ENCODE data around the gene PDIA6. TPM values are rescaled to one million over a fixed set of nuclear protein-coding genes. Genes with fewer than 3 reads are reported as not detected.
A peak's percentile ranks its signal among the peaks of the same experiment; 100 is the strongest.

The PDIA6 gene
- total RNA-seq, 1 donor: 277 TPM

GRCh38 chr2:10790228-10790973 is 22.2 kb downstream of the PDIA6 start:
- TF ChIP-seq, protein P1, sequence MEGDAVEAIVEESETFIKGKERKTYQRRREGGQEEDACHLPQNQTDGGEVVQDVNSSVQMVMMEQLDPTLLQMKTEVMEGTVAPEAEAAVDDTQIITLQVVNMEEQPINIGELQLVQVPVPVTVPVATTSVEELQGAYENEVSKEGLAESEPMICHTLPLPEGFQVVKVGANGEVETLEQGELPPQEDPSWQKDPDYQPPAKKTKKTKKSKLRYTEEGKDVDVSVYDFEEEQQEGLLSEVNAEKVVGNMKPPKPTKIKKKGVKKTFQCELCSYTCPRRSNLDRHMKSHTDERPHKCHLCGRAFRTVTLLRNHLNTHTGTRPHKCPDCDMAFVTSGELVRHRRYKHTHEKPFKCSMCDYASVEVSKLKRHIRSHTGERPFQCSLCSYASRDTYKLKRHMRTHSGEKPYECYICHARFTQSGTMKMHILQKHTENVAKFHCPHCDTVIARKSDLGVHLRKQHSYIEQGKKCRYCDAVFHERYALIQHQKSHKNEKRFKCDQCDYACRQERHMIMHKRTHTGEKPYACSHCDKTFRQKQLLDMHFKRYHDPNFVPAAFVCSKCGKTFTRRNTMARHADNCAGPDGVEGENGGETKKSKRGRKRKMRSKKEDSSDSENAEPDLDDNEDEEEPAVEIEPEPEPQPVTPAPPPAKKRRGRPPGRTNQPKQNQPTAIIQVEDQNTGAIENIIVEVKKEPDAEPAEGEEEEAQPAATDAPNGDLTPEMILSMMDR (IDR thresholded peaks at IDR 0.05; ENCODE audit: insufficient read depth, low read length): no peak
- DNase-seq (ENCODE audit: low read depth): no peak
- H3K4me3 ChIP-seq (ENCODE audit: low read depth, low read length): no peak overlapping the region

DNA sequence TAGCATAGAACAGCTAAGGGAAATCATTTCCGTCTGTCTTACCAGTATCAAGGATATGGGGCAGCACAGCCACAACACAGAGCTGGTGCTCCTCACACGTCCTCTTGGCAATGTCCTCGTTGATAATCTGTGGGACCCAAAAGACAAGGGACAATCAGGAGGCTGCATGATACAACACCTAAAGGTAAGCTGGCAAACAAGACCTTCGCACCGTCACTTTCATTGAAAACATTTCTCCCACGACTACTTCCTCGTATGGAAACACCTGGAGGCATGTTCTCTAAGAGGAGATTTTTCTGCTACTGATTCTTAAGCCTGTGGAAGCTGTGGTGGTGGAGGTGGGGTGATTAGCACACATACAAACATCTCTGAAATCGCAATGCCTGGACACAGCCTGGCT is 23.7 kb downstream of the PDIA6 start:
- no peak for DNase-seq (ENCODE audit: low read depth)
- no peak overlapping the region for H3K4me3 ChIP-seq (ENCODE audit: low read depth, low read length)
- TF ChIP-seq, protein P1 (IDR thresholded peaks at IDR 0.05; ENCODE audit: insufficient read depth, low read length): no peak

DNA sequence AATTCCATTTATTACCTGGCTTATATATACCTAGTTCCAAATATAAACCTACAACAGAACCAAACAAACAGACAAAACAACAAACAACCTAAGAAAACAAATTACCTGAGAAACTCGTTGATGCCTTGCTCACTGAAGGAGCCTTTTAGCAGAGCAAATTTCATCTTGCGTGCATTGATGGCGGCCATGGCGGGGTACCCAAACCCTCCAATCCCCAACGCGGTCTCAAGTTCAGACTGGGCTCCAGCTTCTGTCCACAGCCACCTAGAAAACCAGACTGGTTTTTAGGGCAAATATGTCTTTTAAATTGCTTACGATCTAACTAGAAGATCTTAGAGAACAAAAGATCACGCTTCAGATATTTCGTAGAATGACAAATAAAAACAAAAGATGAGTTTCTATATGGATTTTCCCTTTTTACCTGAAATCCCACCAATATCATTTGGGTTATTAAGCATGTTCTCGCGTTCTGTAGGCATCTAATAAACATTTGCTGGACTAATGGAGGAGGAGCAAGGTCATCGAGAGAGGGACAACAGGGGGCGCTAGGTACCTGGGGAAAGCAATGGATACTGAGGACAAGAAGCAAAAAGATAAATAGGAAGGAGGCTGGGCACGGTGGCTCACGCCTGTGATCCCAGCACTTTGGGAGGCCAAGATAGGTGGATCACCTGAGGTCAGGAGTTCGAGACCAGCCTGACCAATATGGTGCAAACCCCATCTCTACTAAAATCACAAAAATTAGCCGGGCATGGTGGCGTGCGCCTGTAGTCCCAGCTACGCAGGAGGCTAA is 25.2 kb downstream of the PDIA6 start:
- H3K4me3 ChIP-seq (ENCODE audit: low read depth, low read length): no peak overlapping the region
- TF ChIP-seq, protein P1 (IDR thresholded peaks at IDR 0.05; ENCODE audit: insufficient read depth, low read length): peak; percentile 32
- peak; percentile 5 for DNase-seq (ENCODE audit: low read depth)

DNA sequence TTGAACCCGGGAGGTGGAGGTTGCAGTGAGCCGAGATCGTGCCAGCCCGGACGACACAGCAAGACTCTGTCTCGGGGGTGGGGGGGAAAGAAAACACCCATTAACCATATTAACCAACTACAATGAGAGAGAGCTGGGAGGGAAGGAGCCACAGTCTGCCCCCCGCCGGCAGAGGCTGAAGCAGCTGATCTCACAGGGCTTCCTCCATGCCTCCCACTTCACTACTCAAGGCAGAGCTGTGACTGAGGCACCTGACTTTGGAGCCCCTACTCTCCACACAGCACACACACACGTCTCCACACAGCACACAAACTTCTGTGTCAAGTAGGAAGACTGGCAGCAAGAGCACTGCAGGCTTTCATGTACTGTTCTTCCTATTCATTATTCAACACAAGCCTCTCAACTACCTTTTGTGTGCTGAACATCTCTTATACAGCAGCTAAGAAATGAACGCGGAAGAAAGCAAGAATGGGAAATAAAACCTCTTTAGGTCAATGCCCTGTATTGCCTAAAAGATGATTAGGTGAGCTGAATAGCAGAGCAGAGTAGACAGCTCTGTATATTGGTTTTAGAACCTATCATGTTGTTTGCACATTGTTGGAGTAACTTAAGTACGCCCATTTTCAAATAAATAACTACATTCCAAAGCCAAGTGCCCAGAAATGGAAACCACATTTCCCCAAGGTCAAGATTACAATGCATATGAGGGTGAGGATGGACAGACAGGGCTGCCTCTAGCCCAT is 26.2 kb downstream of the PDIA6 start:
- TF ChIP-seq, protein P1 (IDR thresholded peaks at IDR 0.05; ENCODE audit: insufficient read depth, low read length): no peak
- H3K4me3 ChIP-seq (ENCODE audit: low read depth, low read length): no peak overlapping the region
- no peak for DNase-seq (ENCODE audit: low read depth)

DNA sequence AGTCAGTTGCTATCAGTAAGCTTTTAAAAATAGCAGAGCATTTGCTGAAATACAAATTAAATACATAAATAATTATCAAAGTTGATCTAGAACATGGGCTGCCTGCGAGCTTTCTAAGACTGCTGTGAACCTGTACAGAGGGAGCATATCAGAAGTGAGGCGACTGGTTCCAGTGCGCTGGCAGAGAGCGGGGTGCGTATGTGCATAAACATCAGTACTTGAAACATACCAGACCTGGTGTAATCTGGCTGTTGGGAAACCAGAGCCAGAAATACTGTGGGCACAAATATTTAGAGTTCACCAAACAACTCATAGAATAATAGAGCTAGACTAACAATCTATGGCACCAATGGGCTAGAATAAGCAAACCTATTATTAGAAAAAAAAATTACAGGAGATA is 27.3 kb downstream of the PDIA6 start:
- TF ChIP-seq, protein P1 (IDR thresholded peaks at IDR 0.05; ENCODE audit: insufficient read depth, low read length): no peak
- no peak for DNase-seq (ENCODE audit: low read depth)
- no peak overlapping the region for H3K4me3 ChIP-seq (ENCODE audit: low read depth, low read length)

DNA sequence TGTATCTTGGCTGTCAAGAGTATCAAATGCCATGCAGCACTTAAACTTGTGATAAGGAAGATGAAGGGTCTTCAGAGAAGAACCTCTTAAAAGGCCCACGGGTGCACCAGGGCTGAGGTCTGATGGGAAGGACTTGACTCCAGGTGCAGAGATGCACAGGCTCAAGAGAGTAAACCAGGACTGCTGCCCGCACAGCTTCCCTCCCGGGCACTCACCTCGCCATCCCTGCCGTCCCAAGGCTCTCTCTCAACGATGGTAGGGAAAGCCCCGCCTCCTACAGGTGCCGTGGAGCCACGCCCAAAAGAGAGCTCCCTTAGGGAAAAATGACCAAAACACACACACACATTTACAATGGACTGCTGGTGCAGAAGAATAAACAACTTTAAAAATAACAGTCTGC is 27.9 kb downstream of the PDIA6 start:
- DNase-seq (ENCODE audit: low read depth): no peak
- TF ChIP-seq, protein P1 (IDR thresholded peaks at IDR 0.05; ENCODE audit: insufficient read depth, low read length): no peak
- no peak overlapping the region for H3K4me3 ChIP-seq (ENCODE audit: low read depth, low read length)
